Ishikawa (cell line): Measurements from ENCODE around the gene MARVELD1.

ENCODE experiments used
- CEBPB ChIP-seq: IDR thresholded peaks from 2 replicates; pipeline ENCODE4 v1.6.1; 2012
- CREB1 ChIP-seq: IDR thresholded peaks from 2 replicates; pipeline ENCODE4 v1.6.1; 2012; ENCODE audit warnings: low read depth
- EP300 ChIP-seq: IDR thresholded peaks from 2 replicates; pipeline ENCODE4 v1.6.1; 2012; ENCODE audit warnings: borderline replicate concordance
- FOXM1 ChIP-seq: IDR thresholded peaks from 2 replicates; pipeline ENCODE4 v1.6.1; 2012; ENCODE audit warnings: low read depth, borderline replicate concordance
- MAX ChIP-seq: IDR thresholded peaks from 2 replicates; pipeline ENCODE4 v1.6.1; 2012
- NFIC ChIP-seq: IDR thresholded peaks from 2 replicates; pipeline ENCODE4 v1.6.1; 2012
- RAD21 ChIP-seq: IDR thresholded peaks from 2 replicates; pipeline ENCODE4 v1.6.1; 2012; ENCODE audit warnings: low read depth
- REST ChIP-seq: IDR thresholded peaks from 2 replicates; pipeline ENCODE4 v1.6.1; 2012; ENCODE audit warnings: low read depth, mild to moderate bottlenecking
- TAF1 ChIP-seq: IDR thresholded peaks from 2 replicates; pipeline ENCODE4 v1.6.1; 2012; ENCODE audit warnings: low read depth, mild to moderate bottlenecking
- TCF12 ChIP-seq: IDR thresholded peaks from 2 replicates; pipeline ENCODE4 v1.6.1; 2012; ENCODE audit warnings: low read depth

GRCh38 chr10:97705006-97705670, 8.4 kb upstream of the MARVELD1 start:
- no peak for TF ChIP-seq CEBPB
- no peak for TF ChIP-seq CREB1
- no peak for TF ChIP-seq MAX
- no peak for TF ChIP-seq EP300
- TF ChIP-seq TAF1, result no peak
- TF ChIP-seq NFIC, result no peak
- TF ChIP-seq RAD21, result no peak
- no peak for TF ChIP-seq TCF12
- no peak for TF ChIP-seq REST
- TF ChIP-seq FOXM1, result no peak
